Fibroblast of villous mesenchyme (primary cell): Measurements from ENCODE around the gene C1orf21. TPM values are rescaled to one million over a fixed set of nuclear protein-coding genes. Genes with fewer than 3 reads are reported as not detected.

ENCODE experiments used
- DNase-seq: peaks from one replicate; pipeline ENCODE4 v3.0.0-alpha.2; 2010; ENCODE audit warnings: low read depth
- H3K4me3 ChIP-seq: 2 replicates; pipeline ENCODE4 v1.5.1; 2011; ENCODE audit warnings: low read depth, mild to moderate bottlenecking, low read length
- total RNA-seq: library from RNA; depleted of rRNA; stranded (reverse); fragments of >200 nt; gene quantifications from 2 replicates; pipeline ENCODE4 v1.2.3, GENCODE V29; 2012
- TF ChIP-seq, protein P1 (sequence below): IDR thresholded peaks from 2 replicates; pipeline ENCODE4 v1.5.1; 2012; ENCODE audit warnings: low read depth, mild to moderate bottlenecking, low read length; ENCODE audit not compliant: insufficient read depth

The C1orf21 gene
- total RNA-seq, 1 donor, result 3.5 TPM

DNA sequence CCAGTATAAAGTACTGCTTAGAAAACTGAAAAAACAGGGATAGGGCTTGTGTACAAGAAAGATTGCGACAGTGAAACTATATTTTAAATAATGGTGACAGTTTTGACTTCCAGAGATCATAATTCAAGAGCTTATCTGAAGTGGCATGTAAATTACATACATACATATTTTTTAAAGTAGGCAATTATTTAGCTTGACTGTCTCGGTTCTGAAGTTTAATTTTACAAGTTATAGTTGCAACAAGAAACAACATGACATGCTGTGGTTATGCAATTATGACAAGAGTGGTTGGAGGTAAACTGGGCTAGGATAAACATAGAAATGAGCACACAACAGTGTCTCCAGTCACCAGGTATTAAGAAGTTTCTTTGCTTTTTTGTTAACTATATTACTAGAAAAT lies 4.1 kb downstream of the C1orf21 start:
- TF ChIP-seq, protein P1, sequence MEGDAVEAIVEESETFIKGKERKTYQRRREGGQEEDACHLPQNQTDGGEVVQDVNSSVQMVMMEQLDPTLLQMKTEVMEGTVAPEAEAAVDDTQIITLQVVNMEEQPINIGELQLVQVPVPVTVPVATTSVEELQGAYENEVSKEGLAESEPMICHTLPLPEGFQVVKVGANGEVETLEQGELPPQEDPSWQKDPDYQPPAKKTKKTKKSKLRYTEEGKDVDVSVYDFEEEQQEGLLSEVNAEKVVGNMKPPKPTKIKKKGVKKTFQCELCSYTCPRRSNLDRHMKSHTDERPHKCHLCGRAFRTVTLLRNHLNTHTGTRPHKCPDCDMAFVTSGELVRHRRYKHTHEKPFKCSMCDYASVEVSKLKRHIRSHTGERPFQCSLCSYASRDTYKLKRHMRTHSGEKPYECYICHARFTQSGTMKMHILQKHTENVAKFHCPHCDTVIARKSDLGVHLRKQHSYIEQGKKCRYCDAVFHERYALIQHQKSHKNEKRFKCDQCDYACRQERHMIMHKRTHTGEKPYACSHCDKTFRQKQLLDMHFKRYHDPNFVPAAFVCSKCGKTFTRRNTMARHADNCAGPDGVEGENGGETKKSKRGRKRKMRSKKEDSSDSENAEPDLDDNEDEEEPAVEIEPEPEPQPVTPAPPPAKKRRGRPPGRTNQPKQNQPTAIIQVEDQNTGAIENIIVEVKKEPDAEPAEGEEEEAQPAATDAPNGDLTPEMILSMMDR, result no peak
- DNase-seq, result peak; percentile 62

DNA sequence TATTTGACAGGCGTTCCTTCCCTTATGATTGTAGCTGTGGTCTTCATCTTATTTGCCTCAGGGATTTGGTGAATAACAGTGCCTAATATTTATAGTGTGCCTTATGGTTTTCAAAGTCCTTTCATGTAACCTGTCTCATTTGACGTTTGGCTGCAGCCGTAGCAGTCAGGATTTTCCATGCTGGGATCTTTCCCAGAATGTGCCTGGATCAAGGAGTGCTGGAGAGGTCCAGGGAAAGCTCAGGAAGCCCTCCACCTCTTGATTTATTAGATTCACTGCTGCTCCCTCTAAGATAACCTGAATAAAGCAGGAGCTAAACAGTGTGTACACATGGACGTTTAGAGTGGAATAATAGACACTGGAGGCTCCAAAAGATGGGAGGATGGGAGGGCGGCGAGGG lies 5.2 kb downstream of the C1orf21 start:
- DNase-seq, result no peak
- H3K4me3 ChIP-seq, result no peak overlapping the region
- TF ChIP-seq, protein P1, result no peak

More for the DNA sequence above, 4.1 kb downstream of the C1orf21 start:
- no peak overlapping the region for H3K4me3 ChIP-seq

DNA sequence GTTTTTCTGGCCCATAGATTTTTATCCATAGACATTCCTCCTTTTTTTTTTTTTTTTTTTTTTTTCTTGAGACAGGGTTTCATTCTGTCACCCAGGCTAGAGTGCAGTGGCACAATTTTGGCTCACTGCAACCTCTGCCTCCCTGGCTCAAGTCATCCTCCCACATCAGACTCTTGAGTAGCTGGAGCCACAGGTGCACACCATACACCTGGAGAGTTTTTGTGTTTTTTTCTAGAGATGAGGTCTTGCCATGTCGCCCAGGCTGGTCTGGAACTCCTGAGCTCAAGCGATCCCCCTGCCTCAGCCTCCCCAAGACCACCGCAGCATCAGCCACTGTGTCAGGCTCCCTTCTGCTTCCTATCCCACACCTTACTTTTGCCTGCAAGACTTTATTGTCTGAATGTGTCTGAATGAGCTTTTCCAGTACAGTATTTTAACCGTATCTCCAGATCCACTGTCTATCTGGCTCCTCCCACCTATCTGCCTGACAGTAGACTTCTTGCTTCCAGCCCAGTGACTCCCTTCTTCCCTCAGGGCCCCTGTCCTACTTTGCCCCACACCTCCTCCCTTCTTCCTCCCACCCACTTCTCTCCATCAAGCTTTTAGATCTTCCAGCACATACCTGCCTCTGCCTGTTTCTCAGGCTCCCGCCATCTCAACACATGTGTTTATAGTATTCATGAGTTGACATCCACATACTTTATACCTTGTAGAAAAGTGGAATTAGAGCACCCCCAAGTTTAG lies 6.1 kb downstream of the C1orf21 start:
- TF ChIP-seq, protein P1, result no peak
- no peak for DNase-seq
- no peak overlapping the region for H3K4me3 ChIP-seq

DNA sequence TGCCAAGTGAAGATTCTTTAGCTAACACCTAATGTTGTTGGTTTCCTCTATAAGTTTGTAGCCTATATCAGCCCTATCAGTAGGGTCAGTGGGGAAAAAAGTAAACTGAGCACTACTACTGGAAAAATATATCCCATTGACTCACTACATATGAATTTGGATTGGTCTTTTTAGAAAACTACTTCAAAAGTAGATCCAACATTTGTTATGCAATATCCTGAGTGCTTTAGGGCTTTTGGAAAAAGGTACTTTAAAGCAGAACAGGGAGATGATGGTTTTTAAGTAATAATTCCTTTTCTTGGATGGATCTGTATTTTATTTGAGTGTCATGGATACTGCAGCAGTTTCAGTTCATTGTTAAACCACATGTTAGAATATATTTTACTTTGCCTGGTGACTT lies 7.1 kb downstream of the C1orf21 start:
- DNase-seq, result no peak
- TF ChIP-seq, protein P1, result no peak

DNA sequence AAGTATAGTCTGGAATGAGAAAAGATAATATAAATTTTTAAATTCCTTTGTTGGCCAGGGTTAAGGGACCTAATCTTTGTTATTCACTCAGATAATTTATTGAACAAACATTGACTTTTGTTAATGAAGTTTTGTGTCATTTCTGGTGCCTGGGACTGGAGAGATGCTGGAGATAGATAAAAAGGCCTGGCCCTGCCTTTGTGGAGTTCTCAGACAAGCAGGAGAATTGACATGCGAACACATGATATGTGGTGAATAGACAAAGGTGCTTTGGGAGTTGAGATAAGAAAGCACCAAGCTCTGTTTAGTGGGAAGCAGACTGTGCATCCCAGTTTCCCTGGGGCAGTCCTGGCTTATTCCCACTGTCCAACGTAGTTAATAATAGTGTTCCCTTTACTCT lies 8.5 kb downstream of the C1orf21 start:
- H3K4me3 ChIP-seq, result no peak overlapping the region
- no peak for DNase-seq
- TF ChIP-seq, protein P1, result no peak

More for the DNA sequence above, 7.1 kb downstream of the C1orf21 start:
- H3K4me3 ChIP-seq, result no peak overlapping the region

DNA sequence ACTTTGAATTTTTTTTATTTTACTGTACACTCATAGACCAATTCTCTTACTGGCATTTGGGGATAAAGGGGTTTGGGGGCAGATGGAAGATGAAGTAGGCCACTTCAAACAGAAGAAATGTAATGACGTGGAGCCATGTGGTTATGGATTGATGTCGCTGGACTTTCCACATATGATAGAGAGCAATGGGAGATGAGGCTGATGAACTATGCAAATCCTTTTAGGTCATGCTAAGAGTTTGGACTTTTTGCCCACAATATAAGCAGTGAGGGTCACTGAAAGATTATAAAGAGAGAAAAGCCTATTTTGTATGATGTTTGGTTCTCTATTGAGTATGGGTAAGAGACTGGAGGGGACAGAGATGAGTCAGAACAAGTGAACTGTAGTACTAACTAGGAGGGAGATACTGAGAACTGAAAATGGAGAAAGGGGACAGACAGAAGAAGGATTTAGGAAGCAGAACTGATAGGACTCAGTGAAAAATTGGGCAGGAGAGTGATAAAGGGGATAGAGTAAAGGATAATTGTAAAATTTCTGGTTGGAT lies 9.2 kb downstream of the C1orf21 start:
- H3K4me3 ChIP-seq, result no peak overlapping the region
- DNase-seq, result no peak
- TF ChIP-seq, protein P1, result no peak
